ENCODE measurements around the gene SCARF2.

- TF ChIP-seq POLR2A (IDR thresholded peaks at IDR 0.05; ENCODE audit: low read length) (no peak), MAFK (IDR thresholded peaks at IDR 0.05; ENCODE audit: partially characterized antibody) (no peak), RAD21 (conservative IDR thresholded peaks at IDR 0.05 in 1 of 2, IDR thresholded peaks at IDR 0.05 in 1 of 2) (no peak), CHD2 (IDR thresholded peaks at IDR 0.05; ENCODE audit: low read length, partially characterized antibody) (no peak), ZSCAN20 (CRISPR knock-in tag; IDR thresholded peaks at IDR 0.05) (no peak)
These were observed 13.1 kb downstream of the SCARF2 start for GRCh38 chr22:20424568-20424931.
